DMS153 treated with DMSO at 0.1 percent for 48 hours (cell line): Measurements from ENCODE around the gene NOS2.
"Not testable (repeated sequence)": the region's sequence is repeated elsewhere in the genome, so short reads cannot be mapped to it uniquely, and the experiment has no call there.

Experiments used
- DNase-seq: peaks from one replicate; lab custom pipeline; 2025; ENCODE audit not compliant: unreplicated experiment; lab: John Stamatoyannopoulos, UW

The NOS2 gene

DNA sequence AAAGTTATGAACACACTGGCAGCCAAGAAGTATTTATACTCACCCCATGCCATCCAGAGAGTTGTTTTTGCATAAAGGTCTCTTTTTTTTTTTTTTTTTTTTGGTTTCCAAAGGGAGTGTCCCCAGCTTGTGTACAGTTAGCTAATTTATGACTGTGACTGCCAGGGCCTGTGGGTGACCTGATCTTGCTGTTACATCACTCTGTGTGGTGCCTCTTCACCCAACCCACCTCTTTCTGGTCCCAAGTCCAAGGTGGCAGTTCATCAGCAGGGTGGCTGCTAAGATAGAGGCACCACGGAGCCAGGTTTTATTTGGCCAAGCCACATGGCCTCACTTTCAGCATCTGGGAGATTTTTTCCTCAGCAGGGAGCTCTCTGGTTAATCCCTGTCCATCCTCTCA, at the start of gene NOS2:
NOS2 (minus strand) TSS at position 8 of the 400 bp plus-strand sequence. CDS start 1,720 bp downstream, outside the sequence.
- DNase-seq: no peak

GRCh38 chr17:27849474-27850185, 49.3 kb upstream of the NOS2 start:
- no peak for DNase-seq

- peak; percentile 92 for DNase-seq
Observed at GRCh38 chr17:27848931-27849330, 48.6 kb upstream of the NOS2 start.

DNA sequence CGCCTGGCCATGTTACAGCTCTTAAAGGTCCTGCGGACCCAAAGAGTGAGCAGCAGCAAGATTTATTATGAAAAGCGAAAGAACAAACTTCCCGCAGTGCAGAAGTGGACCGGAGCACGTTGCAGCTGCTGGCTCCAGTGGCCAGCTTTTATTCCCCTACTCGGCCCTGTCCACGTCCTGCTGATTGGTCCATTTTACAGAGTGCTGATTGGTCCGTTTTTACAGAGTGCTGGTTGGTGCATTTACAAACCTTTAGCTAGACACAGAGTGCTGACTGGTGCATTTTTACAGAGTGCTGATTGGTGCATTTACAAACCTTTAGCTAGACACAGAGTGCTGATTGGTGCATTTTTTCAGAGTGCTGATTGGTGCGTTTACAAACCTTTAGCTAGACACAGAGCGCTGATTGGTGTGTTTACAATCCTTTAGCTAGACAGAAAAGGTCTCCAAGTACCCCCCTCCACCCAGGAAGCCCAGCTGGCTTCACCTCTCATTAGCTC, 46.5 kb upstream of the NOS2 start:
- DNase-seq: not testable (repeated sequence)

DNA sequence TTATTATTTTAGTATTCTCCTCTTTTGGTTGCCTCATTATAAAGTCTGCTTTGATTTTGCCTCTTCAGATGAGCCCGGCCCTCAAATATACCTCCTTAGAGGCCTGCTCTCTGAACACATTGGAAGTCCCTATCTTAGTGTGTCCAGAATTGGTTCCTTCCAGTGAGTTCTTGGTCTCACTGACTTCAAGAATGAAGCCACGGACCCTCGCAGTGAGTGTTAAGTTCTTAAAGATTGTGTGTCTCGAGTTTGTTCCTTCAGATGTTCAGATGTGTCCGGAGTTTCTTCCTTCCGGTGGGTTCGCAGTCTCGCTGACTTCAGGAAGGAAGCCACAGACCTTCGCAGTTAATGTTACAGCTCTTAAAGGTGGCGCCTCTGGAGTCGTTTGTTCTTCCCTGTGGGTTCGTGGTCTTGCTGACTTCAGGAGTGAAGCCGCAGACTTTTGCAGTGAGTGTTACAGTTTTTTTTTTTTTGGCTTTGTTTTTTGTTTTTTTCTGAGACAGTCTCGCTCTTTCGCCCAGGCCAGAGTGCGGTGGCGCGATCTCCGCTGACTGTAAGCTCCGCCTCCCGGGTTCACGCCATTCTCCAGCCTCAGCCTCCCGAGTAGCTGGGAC, 45.8 kb upstream of the NOS2 start:
- no peak for DNase-seq

DNA sequence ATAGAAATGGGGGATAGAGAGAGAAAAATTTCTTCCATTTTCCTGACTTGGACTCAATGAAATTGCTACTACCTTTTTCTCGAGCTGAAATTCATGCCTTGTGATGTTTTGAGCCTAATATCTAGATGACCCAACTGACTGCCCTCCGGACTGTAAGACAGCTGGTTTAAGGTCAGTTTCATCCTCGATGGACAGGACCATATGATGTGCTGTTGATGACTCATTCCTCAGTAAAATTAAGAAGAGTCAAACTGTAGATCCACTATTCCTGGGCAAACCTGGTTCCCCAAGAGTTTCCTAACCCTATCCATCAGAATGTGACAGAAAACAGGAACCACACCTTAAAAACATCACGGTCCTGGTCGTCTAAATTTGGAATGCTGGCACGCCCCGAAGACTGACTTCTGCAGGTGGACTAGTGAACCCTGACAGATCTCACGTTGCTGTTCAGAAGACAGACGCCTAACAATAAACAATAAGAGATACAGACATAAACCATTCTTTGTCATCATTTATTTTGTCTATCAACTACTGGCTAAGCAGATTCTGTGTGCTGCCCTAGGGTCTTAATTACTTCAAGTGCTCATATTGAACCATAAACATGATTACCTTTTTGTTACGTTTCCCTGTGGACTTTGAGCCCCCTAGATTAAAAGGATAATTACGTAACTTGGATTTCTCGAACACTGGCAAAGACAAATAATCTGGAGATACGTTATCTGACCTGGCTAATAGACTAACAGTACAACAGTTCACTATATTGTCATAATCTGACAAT, 45.1 kb upstream of the NOS2 start:
- DNase-seq: no peak

DNA sequence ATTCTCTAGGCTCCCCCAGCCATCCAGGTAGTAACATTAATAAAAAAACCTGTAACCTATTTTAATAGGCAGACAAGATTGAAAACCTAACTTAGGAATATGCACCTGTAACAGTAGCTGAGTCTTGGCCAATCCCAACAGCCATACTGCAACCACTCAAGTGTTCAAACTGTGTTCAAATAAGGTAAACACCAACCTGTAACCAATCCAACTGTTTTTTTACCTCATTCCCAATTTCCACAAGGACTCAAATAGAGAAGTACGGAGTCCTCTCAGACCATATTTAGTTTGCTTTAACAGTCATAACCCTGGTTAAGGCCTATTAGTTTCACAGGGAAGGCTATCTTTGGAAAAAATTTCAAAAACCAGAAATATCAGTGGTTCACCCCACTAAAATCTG, 40.4 kb upstream of the NOS2 start:
- no peak for DNase-seq

- DNase-seq: not testable (repeated sequence)
Observed at GRCh38 chr17:27840406-27840678, 40.0 kb upstream of the NOS2 start.

- DNase-seq: not testable (repeated sequence)
Observed at GRCh38 chr17:27839571-27840405, 39.5 kb upstream of the NOS2 start.

DNA sequence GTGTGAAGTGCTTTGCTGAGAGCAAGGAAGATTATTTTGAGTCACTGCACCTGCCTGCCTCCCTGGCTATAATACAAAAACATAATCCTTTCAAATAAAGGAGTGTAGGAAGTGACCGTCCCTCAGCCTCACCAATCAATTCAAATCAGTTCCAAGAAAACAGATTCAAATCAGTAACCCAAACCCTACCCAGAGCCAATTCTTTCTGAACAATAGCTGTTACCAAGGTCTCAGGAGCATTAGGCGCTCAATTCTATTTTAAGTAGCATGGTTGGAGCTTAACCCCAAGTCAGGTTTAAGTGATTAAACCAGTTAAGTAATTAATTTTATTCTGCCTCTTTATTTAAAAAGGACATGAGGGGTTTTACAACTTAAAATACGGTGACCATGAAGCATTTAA, 38.3 kb upstream of the NOS2 start:
- not testable (repeated sequence) for DNase-seq

- DNase-seq: not testable (repeated sequence)
Observed at GRCh38 chr17:27837769-27838168, 37.4 kb upstream of the NOS2 start.

GRCh38 chr17:27836651-27837050, 36.3 kb upstream of the NOS2 start:
- DNase-seq: no peak

DNA sequence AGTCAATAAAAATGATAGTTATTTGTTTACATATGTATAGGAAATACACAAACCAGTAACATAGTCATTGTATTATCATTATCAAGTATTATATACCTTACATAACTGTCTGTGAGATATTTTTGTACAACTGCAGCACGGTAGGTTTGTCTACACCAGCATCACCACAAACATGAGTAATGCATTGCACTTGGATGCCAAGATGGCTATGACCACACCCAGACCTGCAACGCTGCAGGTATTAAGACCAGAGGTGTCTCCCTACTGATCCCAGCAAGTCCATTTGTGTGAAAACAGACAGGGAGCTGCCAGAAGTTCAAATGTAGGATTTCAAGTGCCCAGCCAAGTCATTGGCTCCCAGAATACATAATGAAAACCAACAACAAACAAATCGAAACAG, 34.2 kb upstream of the NOS2 start:
- no peak for DNase-seq

- no peak for DNase-seq
Observed at GRCh38 chr17:27832831-27833230, 32.5 kb upstream of the NOS2 start.

DNA sequence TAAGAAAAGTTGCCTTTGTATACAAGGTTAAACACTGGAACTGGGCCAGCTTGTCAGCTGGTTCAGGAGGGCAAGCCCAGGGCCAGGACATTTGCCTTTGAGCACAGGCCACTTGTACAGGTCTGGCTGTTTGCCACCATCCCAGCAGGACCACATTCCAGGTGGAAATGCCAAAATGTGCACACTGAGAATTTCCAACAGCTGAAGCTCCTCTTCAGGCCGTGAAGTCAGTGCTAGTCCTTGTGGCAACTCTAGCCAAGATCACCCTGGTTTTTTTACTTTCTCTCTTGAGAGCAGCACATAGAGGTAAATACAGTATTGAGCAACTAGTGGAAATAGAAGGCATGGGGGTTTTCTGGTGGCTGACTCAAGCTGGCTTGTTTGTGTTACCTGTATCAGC, 29.6 kb upstream of the NOS2 start:
- DNase-seq: not testable (repeated sequence)

GRCh38 chr17:27829143-27829711, 28.9 kb upstream of the NOS2 start:
- not testable (repeated sequence) for DNase-seq

DNA sequence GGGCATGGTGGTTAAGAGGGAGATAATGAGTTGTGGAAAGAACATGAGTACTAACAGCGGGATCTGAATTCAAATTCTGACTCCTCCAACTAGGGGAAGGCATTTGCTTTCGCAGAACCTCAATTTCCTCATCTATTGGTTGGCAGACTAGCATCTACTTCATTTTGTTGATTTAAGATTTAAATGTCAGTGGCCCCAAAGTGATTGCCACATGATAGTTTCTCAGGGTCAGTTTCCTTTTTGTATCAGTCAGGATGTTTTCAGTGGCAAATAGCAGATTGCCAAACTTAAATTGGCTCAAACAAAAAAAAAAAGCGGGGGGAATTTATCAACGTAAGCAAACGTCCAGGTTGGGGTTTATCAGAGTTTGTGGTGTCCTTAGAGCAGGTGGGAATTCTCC, 25.1 kb upstream of the NOS2 start:
- DNase-seq: no peak

GRCh38 chr17:27824745-27825144, 24.4 kb upstream of the NOS2 start:
- DNase-seq: no peak

GRCh38 chr17:27824176-27824715, 23.9 kb upstream of the NOS2 start:
- no peak for DNase-seq

DNA sequence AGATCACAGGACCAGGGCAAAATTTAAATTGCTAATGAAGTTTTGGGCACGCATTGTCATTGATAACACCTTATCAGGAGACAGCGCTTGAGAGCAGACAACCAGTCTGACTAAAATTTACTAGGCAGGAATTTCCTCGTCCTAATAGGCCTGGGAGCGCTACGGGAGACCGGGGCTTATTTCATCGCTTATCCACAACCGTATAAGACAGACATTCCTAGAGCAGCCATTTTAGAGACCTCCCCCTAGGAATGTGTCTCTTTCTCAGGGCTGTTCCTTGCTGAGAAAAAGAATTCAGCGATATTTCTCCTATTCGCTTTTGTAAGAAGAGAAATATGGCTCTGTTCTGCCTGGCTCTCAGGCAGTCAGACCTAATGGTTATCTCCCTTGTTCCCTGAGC, 21.8 kb upstream of the NOS2 start:
- not testable (repeated sequence) for DNase-seq

DNA sequence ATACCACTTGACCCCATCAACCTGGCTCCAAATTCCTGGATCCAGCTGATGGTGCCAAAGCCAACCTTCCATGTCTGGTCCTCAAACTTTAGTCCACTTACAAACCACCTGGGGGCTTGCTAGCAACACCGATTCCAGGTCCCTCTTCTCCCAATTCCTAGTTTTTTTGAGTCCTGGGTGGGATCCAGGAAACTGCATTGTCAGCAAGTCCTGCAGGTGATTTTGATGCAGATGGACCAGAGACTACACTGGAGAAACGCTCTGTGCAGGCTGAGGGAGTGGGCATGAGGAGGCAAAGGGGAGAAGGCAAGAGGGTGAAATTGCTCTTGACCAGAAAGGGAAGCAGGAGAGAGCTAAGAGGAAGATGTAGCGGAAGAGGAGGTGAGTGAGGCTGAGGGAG, 21.0 kb upstream of the NOS2 start:
- no peak for DNase-seq
